NCI-H187 treated with DMSO at 0.1 percent for 48 hours (cell line): ENCODE results near the gene FXYD3.

ENCODE experiments used
- DNase-seq: peaks from one replicate; lab custom pipeline; 2025; lab: John Stamatoyannopoulos, UW

The FXYD3 gene, protein sequence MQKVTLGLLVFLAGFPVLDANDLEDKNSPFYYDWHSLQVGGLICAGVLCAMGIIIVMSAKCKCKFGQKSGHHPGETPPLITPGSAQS

DNA sequence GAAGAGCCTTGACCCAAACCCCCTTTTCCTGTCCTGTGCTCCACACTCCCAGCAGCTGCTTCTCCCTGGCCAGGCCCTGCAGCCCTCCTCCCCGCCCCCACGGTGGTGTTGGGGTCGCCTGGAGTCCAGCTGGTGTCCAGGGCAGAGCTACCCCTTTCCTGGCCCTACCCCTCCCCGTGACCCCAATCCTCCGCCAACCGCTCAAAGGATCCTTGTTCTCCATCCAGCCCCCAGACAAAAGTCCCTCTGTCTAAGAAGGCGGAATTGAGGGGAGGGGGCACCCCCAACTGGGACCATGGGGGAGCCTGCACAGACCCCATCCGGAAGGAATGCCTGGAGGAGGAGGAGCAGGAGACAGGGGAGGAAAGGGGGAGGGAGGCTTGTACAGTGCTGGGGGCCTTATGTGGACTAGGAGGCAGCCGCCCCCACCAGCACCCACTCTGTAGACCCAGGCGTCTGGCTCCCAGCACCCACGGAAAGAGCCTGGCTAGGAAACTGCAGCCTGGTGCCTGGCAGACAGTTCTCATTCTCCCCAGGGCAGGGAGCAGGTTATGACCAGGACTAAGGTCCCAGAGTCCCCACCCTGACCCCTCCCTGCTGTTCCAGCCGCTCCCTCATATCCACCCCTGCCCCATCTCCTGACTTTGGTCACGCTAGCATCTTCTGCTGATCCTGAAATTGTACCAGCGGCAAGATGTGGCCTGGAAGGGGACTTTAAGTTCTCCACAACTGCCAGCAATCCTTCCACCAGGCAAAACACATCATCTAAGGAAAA lies at the start of gene FXYD3:
TSS of gene FXYD3 (plus strand) at position 647 of the 775 bp plus-strand sequence. CDS start 3,554 bp downstream, outside the sequence.
- no peak for DNase-seq

- no peak for DNase-seq
These were observed 49.5 kb upstream of the FXYD3 start for GRCh38 chr19:35066121-35066520.

DNA sequence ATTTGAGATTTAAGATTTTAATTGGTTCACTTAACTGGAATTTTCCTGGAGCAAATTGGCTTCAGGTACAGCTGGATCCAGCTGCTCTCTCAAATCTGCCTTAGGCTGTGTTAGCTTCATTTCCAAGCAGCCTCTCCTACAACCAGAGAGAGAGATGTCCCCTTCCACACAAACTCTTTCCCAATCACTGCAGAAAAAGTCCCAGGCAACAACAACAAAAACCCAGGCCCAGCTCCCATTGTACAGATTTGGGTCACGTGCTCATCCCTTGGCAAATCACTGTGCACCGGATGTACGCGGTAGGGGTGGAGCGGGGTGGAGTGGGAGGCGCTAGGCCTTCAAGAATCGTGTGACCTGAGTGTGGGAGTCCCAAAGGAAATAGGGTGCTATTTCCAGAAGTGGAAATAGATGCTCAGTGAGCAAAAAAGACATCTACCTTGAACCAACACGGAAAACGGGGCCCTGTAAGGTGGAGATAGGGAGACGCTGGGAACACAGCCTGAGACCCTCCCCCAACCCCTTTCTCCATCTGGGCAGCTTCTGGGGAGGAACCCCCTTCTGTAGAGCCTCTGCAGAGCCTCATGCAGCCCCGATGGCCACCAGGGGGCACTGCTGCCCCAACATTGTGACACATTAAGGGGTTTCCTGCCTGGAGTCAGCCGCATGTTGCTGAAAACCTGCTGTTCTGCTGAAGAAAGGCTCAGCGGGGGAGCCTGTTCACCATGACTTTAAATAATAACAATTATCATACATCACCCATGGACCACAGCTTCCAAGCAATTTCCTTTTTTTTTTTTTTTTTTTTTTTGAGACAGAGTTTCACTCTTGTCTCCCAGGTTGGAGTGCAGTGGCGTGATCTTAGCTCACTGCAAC lies 48.7 kb upstream of the FXYD3 start:
- no peak for DNase-seq

DNA sequence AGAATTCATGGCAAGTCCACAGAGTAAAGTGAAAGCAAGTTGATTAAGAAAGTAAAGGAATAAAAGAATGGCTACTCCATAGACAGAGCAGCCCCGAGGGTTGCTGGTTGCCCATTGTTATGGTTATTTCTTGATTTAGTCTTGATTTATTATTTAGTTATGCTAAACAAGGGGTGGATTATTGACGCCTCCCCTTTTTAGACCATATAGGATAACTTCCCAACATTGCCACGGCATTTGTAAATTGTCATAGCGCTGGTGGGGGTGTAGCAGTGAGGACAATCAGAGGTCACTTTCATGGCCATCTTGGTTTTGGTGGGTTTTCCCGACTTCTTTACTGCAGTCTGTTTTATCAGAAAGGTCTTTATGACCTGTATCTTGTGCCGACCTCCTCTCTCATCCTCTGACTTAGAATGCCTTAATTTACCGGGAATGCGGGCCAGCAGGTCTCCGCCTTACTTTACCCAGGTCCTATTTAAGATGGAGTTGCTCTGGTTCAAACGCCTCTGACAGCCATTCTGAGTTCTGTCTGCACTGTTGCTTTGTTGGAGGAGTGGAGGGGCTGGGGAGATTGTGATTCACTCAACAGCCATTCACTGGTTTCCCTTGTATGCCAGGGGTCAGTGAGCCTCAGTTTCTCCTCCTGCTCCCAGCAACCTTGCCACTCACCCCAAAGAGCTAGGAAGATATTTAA lies 46.5 kb upstream of the FXYD3 start:
- DNase-seq: no peak

DNA sequence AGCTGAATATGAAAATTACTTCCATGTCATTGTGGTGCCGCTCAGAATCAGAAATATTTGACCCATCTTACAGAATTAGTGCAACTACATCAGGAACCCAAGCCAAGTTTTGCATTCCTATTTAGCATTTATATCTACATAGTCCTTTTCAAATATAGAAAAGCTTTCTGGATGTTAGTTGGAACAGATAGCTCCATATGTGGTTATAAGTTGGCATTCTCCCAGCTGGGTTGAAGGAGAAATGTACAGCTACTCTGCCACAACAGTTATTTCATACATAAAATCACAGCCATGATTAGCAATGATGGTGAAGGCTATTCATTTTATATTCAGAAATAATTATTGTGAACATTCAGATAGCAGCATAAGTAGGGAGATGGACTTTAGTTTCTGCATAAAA lies 45.9 kb upstream of the FXYD3 start:
- no peak for DNase-seq

GRCh38 chr19:35070471-35070870 lies 45.2 kb upstream of the FXYD3 start:
- no peak for DNase-seq

- DNase-seq: no peak
These were observed 42.1 kb upstream of the FXYD3 start for GRCh38 chr19:35073516-35073915.

DNA sequence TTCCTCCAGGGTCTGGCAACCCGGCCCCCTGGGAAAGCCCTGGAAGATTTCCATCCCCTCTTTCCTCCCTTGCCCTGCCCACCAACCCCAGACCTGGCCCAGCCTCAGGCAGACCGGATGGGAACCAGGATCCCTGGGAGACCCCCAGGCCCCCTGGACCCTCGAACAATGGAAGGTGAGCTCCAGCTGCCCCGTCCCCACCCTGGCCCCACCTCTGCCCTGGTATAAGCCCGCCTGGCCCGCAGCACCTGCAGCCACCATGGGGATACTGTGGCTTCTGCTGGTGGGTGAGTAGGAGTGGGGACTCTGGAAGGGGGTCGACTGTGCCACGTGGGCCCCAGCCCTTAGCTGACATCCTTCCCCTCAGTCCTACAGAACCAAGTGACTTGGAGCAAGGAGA lies 41.7 kb upstream of the FXYD3 start:
- DNase-seq: no peak

DNA sequence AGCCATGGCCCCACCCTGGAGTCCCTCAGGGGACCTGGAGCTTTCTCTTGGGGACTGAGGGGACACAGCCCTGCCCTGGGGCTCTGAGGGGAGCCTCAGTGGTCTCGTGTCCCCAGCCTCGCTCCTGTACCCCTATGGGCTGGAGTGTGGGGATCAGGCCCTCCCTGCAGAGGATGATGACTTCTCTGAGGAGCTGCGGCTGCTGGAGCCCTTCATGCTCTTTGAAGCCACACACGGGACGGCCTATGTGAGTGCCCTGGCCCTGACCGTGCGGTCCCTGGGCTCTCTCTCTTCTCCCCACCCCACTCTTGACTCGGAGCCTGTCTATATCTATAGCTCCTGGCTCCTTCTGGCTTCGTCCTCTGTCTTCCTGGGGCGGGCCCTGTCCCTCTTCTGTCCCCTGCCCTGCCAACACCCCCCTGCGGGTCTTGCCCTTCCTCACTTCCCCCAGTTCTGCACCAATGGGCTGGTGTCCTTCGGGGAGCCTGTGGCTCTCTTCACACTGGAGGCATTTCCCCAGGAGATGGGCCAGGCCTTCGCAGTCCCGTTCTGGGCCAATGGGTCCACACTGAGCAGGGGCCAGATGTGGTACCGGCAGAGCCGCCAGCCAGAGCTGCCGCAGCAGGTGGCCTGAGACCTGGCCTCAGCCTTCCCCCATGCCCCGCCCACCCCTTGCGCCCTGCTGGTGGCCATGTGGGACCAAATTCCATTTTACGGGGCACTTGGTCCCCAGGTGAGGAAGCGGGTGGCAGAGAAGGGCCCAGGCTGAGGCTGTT lies 41.0 kb upstream of the FXYD3 start:
- DNase-seq: no peak

GRCh38 chr19:35075202-35076025 lies 40.2 kb upstream of the FXYD3 start:
- DNase-seq: no peak

DNA sequence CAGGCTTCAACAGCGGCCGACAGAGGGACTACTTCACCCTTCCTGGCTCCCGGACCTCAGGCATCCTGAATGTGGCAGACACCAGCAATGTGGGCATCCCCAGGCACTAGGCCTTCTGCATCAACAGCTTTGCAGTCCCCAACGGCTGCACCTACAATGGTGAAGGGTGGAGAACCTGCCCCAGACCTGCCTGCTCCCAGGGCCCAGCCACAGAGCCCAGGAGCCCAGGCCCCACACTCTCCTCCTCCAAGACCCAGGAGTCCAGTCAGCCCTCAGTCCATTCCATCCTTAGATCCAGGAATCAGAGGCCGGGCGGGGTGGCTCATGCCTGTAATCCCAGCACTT lies 39.6 kb upstream of the FXYD3 start:
- DNase-seq: no peak

- DNase-seq: no peak
These were observed 39.0 kb upstream of the FXYD3 start for GRCh38 chr19:35076657-35077056.

DNA sequence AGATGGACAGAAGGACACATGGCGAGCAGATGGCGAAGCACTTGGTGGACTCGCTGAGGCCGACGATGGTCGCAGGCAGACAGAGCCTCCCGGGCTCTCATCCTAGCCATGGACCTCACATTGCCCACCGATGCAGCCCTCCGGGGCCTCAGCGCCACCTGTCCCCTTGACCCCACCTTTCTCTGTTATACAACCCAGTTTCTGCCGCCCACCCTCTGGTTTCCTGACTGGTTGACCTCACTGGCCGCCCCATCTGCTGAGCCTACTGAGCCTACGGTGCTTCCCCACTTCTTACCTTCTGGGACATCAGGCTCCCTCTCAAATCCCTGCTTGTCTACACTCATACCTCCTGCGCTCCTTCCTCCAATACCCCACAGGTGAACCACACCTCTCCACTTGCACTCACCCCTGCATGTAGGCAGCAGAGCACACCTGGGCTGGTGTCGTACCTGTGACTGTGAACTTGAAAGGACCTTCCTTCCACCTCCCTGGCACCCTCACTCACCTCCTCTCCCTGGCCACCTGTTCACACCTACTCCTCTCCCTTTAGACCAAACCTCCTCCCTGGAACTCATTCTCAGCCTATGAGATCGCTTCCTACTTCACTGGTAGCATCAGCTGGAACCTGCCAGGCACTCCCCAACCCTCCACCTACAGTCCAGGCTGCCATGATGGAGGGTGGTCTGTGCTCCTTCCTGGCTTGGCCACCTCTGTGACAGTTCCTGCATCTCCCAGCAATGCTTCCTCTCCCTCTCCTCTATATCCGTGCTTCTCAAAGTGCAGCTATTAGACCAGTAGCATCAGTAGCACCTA lies 38.0 kb upstream of the FXYD3 start:
- DNase-seq: no peak

DNA sequence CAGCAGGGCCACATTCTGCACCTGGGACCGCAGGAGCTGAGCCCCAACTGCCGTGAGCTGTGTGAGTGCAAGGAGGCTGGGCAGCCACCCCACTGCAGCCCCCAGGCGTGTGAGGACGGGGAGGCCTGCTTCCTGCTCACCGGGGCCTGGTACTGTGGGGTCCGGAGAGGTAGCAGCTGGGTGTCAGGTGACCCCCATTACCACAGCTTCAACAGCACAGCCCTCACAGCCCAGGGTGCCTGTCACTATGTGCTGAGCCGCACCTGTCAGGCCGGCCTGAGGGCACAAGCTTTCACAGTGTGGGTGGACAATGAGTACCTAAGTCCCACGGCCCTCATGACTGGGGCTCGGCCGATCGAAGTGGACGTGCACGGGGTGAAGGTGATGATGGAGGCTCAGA lies 35.8 kb upstream of the FXYD3 start:
- DNase-seq: no peak

- no peak for DNase-seq
These were observed 34.9 kb upstream of the FXYD3 start for GRCh38 chr19:35080613-35081170.

- DNase-seq: no peak
These were observed 34.4 kb upstream of the FXYD3 start for GRCh38 chr19:35081201-35081600.

DNA sequence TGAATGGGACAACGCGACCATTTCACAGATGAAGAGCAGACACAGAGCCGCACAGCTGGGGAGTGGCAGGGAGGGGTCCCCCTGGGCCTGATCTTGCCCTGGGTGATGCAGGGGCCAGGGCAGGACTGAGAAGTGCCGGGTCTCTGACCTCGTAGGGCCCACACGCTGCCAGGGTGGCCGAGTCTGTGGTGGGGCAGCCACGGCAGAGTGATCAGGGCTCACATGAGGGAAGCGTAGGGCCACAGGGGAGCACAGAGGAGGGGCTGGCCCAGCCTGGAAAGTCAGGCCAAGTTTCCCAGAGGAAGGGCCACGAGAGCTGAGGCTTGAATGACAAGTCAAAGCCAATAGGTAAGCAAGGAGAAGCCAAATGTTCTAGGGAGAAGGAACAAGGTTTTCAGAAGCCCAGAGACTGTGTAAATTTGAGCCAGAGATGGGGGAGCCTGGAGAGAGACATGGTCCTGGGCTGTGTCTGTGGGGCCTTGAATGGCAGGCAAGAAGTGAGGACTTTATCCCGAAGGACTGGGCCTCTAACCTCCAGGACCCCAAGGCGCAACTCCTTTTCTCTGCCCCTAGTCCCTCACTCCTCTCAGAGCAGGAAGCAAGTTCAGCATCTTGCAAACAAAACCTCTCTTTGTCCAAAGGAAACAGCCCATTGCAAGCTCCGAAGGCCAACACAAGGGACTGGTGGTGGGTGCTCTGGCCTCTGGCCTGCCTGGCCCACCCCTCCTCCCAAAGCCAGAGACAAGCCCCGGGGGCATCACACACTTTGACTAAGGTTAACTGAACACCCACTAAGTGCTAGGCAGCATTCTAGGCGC lies 31.7 kb upstream of the FXYD3 start:
- no peak for DNase-seq

DNA sequence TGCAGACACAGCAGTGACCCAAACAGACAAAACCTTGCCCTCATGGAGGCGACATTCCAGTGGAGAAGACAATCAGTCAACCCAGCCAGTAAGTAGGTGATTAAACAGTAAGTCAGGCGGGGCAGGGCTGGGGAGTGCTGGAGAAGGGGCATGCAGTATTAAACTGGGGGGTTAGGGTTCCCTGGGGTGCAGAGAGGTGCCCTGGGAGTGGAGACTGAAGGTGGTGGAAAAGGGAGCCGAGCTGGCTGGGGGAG lies 31.2 kb upstream of the FXYD3 start:
- DNase-seq: no peak

DNA sequence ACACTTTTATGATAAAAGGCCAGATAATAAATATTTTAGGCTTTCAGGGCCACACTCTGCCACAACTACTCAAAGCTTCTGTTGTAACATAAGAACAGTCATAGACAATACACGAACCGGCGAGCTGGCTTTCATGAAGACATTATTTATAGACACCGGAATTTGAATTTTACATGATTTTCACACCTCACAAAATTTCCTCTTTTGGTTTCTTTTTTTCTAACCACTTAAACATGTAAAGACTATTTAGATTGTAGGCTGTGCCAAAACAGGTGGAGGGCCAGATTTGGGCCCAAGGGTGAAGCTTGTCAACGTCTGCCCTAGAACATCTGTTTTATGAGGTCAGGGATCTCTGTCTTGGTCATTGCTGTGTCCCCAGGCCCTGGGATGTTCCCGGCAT lies 29.7 kb upstream of the FXYD3 start:
- DNase-seq: no peak
